HCT116 (cell line): Measurements from ENCODE around the gene SNORC. TPM values are rescaled to one million over a fixed set of nuclear protein-coding genes. Genes with fewer than 3 reads are reported as not detected.

Experiments used
- ATAC-seq: fragments of 200-7000 bp; cut with Tn5 transposase; 2 replicates; pipeline ENCODE4 v1.9.1; 2020; ENCODE audit warnings: mild to moderate bottlenecking, moderate library complexity
- BruUV-seq: library from RNA; stranded (reverse); fragments of 400-500 nt; replicated peaks from 2 replicates; lab custom pipeline; 2021; lab: Mats Ljungman, UMichigan
- CTCF ChIA-PET: fragments of 300-600 bp; sonication (Branson Sonifier 250); formaldehyde crosslinking; loops from one replicate; lab custom pipeline; 2021; ENCODE audit warnings: antibody characterized with exemption; lab: Charles Lee
- POLR2A ChIA-PET: fragments of 300-600, 350-600 bp; sonication (Branson Sonifier 250); formaldehyde crosslinking; loops from one replicate; lab custom pipeline; 2021; ENCODE audit warnings: antibody characterized with exemption; lab: Charles Lee
- RAD21 ChIA-PET, 2 experiments: fragments of 300-600 bp; sonication (Branson Sonifier 250); formaldehyde crosslinking; loops; one replicate each; lab custom pipeline; 2023; ENCODE audit warnings: low total read pairs in 2 of 2; ENCODE audit not compliant: uncharacterized antibody in 2 of 2, unreplicated experiment in 2 of 2, low non-redundant PET in 1 of 2; lab: Charles Lee
- DNase-seq: peaks from one replicate; pipeline ENCODE4 v3.0.0-alpha.2; 2010; ENCODE audit warnings: low read depth, low spot score
- H2AFZ ChIP-seq: fragments of 200-600 bp; shearing (Covaris generic), sonication (generic); 2 replicates; pipeline ENCODE4 v1.6.1; 2017; ENCODE audit warnings: low read depth, mixed run types, mixed read lengths, antibody characterized with exemption, low read length; ENCODE audit not compliant: poor library complexity, severe bottlenecking
- H3K27ac ChIP-seq: 2 replicates; pipeline ENCODE4 v1.5.1; 2012; ENCODE audit warnings: low read depth, low read length
- H3K27me3 ChIP-seq: fragments of 200-600 bp; sonication (generic); 2 replicates; pipeline ENCODE4 v1.6.1; 2016; ENCODE audit warnings: mixed run types, low read length, mixed read lengths; ENCODE audit not compliant: insufficient read depth
- H3K36me3 ChIP-seq, 2 experiments: fragments of 200-500 bp in 1 of 2; fragments of 200-600 bp in 1 of 2; sonication (Bioruptor generic) in 1 of 2; sonication (generic) in 1 of 2; 2 replicates each; pipeline versions ENCODE4 v1.5.1 to v1.6.1; 2014 to 2016; ENCODE audit warnings: low read length in 2 of 2, inconsistent platforms in 1 of 2, mixed read lengths in 1 of 2, mixed run types in 1 of 2; ENCODE audit not compliant: insufficient read depth in 2 of 2, control insufficient read depth in 1 of 2
- H3K4me1 ChIP-seq, 2 experiments: fragments of 200-600 bp in 1 of 2; sonication (generic) in 1 of 2; 2 replicates each; pipeline versions ENCODE4 v1.5.1 to v1.6.1; 2012 to 2017; ENCODE audit warnings: low read length in 2 of 2, inconsistent platforms in 1 of 2, mild to moderate bottlenecking in 1 of 2, mixed read lengths in 1 of 2, mixed run types in 1 of 2, moderate library complexity in 1 of 2; ENCODE audit not compliant: insufficient read depth in 2 of 2, control insufficient read depth in 1 of 2
- H3K4me2 ChIP-seq: fragments of 200-600 bp; sonication (generic); 2 replicates; pipeline ENCODE4 v1.6.1; 2017; ENCODE audit warnings: mixed run types, low read length, mixed read lengths
- H3K4me3 ChIP-seq, 2 experiments: fragments of 200-600 bp in 1 of 2; sonication (generic) in 1 of 2; replicated peaks in 1 of 2; 2 replicates each; pipeline ENCODE4 v1.5.1; 2011 to 2016; ENCODE audit warnings: low read length in 2 of 2, control low read depth in 1 of 2, low read depth in 1 of 2, mild to moderate bottlenecking in 1 of 2, mixed read lengths in 1 of 2, mixed run types in 1 of 2
- H3K79me2 ChIP-seq: fragments of 200-600 bp; sonication (generic); 2 replicates; pipeline ENCODE4 v1.6.1; 2017; ENCODE audit warnings: mild to moderate bottlenecking, mixed run types, low read length, moderate library complexity, mixed read lengths; ENCODE audit not compliant: insufficient read depth
- H3K9ac ChIP-seq: fragments of 200-600 bp; sonication (generic); 2 replicates; pipeline ENCODE4 v1.6.1; 2016; ENCODE audit warnings: low read length, mixed read lengths
- H3K9me2 ChIP-seq: fragments of 200-600 bp; sonication (generic), shearing (Covaris generic); 2 replicates; pipeline ENCODE4 v1.6.1; 2017; ENCODE audit warnings: mixed run types, mild to moderate bottlenecking, moderate library complexity; ENCODE audit not compliant: insufficient read depth
- H3K9me3 ChIP-seq, 2 experiments: fragments of 200-500 bp in 1 of 2; fragments of 200-600 bp in 1 of 2; sonication (Bioruptor generic) in 1 of 2; sonication (generic) in 1 of 2; 2 replicates each; pipeline ENCODE4 v1.6.1; 2014 to 2017; ENCODE audit warnings: low read length in 2 of 2, mixed read lengths in 2 of 2, inconsistent platforms in 1 of 2, low read depth in 1 of 2, mild to moderate bottlenecking in 1 of 2, mixed run types in 1 of 2, moderate library complexity in 1 of 2; ENCODE audit not compliant: control insufficient read depth in 1 of 2, insufficient read depth in 1 of 2
- H4K20me1 ChIP-seq: fragments of 200-600 bp; sonication (generic), shearing (Covaris generic); 2 replicates; pipeline ENCODE4 v1.6.1; 2017; ENCODE audit warnings: mixed run types, mild to moderate bottlenecking, moderate library complexity; ENCODE audit not compliant: insufficient read depth
- CBX3 ChIP-seq: IDR thresholded peaks from 2 replicates; pipeline ENCODE4 v1.6.1; 2012; ENCODE audit warnings: low read depth
- CEBPB ChIP-seq: IDR thresholded peaks from 2 replicates; pipeline ENCODE4 v1.6.1; 2012; ENCODE audit warnings: low read depth
- CTCF ChIP-seq, 3 experiments: fragments of 200-600 bp in 1 of 3; sonication (generic) in 1 of 3; IDR thresholded peaks in 2 of 3; conservative IDR thresholded peaks in 1 of 3; 2 replicates each; pipeline ENCODE4 v1.5.1; 2012 to 2017; ENCODE audit warnings: low read depth in 2 of 3, low read length in 2 of 3, antibody characterized with exemption in 1 of 3, borderline replicate concordance in 1 of 3, control low read depth in 1 of 3, mild to moderate bottlenecking in 1 of 3, mixed read lengths in 1 of 3, mixed run types in 1 of 3, moderate library complexity in 1 of 3; ENCODE audit not compliant: insufficient read depth in 1 of 3
- ELF1 ChIP-seq: IDR thresholded peaks from 2 replicates; pipeline ENCODE4 v1.6.1; 2012; ENCODE audit warnings: low read depth, borderline replicate concordance
- FOSL1 ChIP-seq: IDR thresholded peaks from 2 replicates; pipeline ENCODE4 v1.6.1; 2012; ENCODE audit warnings: low read depth
- JUND ChIP-seq: IDR thresholded peaks from 2 replicates; pipeline ENCODE4 v1.6.1; 2012
- POLR2AphosphoS5 ChIP-seq: IDR thresholded peaks from 2 replicates; pipeline ENCODE4 v1.6.1; 2011; ENCODE audit warnings: mild to moderate bottlenecking, low read depth, low read length, moderate library complexity
- RAD21 ChIP-seq: IDR thresholded peaks from 2 replicates; pipeline ENCODE4 v1.6.1; 2012; ENCODE audit warnings: low read depth, mild to moderate bottlenecking
- ZFX ChIP-seq: fragments of 450-650 bp; IDR thresholded peaks from 2 replicates; pipeline ENCODE4 v1.6.1; 2017
- intact Hi-C: fragments of 100-400 bp; cut with micrococcal nuclease; formaldehyde crosslinking; loops from 2 replicates; pipeline ENCODE4 v1.10.0; 2022
- total RNA-seq: library from RNA; stranded (reverse); gene quantifications from one replicate; pipeline ENCODE4 v1.2.1, GENCODE V29; 2021; ENCODE audit not compliant: unreplicated experiment
- TF ChIP-seq, protein P1 (sequence below): IDR thresholded peaks from 2 replicates; pipeline ENCODE4 v1.6.1; 2012; ENCODE audit warnings: low read depth

SNORC gene
- total RNA-seq, 1 experiment from 2014 or later = 14.0 TPM

GRCh38 chr2:232919141-232919540, 49.1 kb downstream of the SNORC start:
- Histone ChIP-seq H2AFZ (no peak overlapping the region), H3K4me2 (no peak overlapping the region), H3K27ac (no peak overlapping the region), H3K27me3 (no peaks in the 10 kb centered on the region), H3K9me3 (no peaks in the 10 kb centered on the region), H3K9me2 (no peaks in the 10 kb centered on the region), H3K4me1 (no peaks in the 10 kb centered on the region), H3K9ac (no peak overlapping the region), H4K20me1 (no peaks in the 10 kb centered on the region), H3K36me3 (no peaks in the 10 kb centered on the region), H3K79me2 (no peaks in the 10 kb centered on the region), H3K4me3 (no peak overlapping the region)
- ATAC-seq (no peak), DNase-seq (no peak)
- RAD21 ChIA-PET = no interaction called here
- POLR2A ChIA-PET = no interaction called here
- no TSS peak for BruUV-seq
- TF ChIP-seq JUND = no peak
- no peak for TF ChIP-seq CTCF (IDR thresholded peaks at IDR 0.05 in 2 of 3, conservative IDR thresholded peaks at IDR 0.05 in 1 of 3; ENCODE audit: borderline replicate concordance in 1 of 3, insufficient read depth in 1 of 3, low read depth in 2 of 3, low read length in 2 of 3)
- no peak for TF ChIP-seq POLR2AphosphoS5
- no peak for TF ChIP-seq RAD21
- TF ChIP-seq, protein P1, sequence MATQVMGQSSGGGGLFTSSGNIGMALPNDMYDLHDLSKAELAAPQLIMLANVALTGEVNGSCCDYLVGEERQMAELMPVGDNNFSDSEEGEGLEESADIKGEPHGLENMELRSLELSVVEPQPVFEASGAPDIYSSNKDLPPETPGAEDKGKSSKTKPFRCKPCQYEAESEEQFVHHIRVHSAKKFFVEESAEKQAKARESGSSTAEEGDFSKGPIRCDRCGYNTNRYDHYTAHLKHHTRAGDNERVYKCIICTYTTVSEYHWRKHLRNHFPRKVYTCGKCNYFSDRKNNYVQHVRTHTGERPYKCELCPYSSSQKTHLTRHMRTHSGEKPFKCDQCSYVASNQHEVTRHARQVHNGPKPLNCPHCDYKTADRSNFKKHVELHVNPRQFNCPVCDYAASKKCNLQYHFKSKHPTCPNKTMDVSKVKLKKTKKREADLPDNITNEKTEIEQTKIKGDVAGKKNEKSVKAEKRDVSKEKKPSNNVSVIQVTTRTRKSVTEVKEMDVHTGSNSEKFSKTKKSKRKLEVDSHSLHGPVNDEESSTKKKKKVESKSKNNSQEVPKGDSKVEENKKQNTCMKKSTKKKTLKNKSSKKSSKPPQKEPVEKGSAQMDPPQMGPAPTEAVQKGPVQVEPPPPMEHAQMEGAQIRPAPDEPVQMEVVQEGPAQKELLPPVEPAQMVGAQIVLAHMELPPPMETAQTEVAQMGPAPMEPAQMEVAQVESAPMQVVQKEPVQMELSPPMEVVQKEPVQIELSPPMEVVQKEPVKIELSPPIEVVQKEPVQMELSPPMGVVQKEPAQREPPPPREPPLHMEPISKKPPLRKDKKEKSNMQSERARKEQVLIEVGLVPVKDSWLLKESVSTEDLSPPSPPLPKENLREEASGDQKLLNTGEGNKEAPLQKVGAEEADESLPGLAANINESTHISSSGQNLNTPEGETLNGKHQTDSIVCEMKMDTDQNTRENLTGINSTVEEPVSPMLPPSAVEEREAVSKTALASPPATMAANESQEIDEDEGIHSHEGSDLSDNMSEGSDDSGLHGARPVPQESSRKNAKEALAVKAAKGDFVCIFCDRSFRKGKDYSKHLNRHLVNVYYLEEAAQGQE = no peak
- TF ChIP-seq CBX3 = no peak
- no peak for TF ChIP-seq ZFX
- TF ChIP-seq CEBPB = no peak
- no peak for TF ChIP-seq ELF1
- TF ChIP-seq FOSL1 = no peak
- intact Hi-C loops = no loop called here
- CTCF ChIA-PET = no interaction called here
